ENCODE data around the gene SLC26A6.

- TF ChIP-seq CTCF (IDR thresholded peaks at IDR 0.05) (no peak), POLR2A (IDR thresholded peaks at IDR 0.05) (no peak), EP300 (IDR thresholded peaks at IDR 0.05) (no peak)
These were observed 38.4 kb downstream of the SLC26A6 start for GRCh38 chr3:48596676-48597407.

Measured in tibial nerve (tissue), 4 donors.